HCT116 (cell line): ENCODE measurements around the gene LCN15. TPM values are rescaled to one million over a fixed set of nuclear protein-coding genes. Genes with fewer than 3 reads are reported as not detected.

ENCODE experiments used
- ATAC-seq: fragments of 200-7000 bp; cut with Tn5 transposase; 2 replicates; pipeline ENCODE4 v1.9.1; 2020; ENCODE audit warnings: mild to moderate bottlenecking, moderate library complexity
- BruUV-seq: library from RNA; stranded (reverse); fragments of 400-500 nt; replicated peaks from 2 replicates; lab custom pipeline; 2021; lab: Mats Ljungman, UMichigan
- CTCF ChIA-PET: fragments of 300-600 bp; sonication (Branson Sonifier 250); formaldehyde crosslinking; loops from one replicate; lab custom pipeline; 2021; ENCODE audit warnings: antibody characterized with exemption; lab: Charles Lee
- POLR2A ChIA-PET: fragments of 300-600, 350-600 bp; sonication (Branson Sonifier 250); formaldehyde crosslinking; loops from one replicate; lab custom pipeline; 2021; ENCODE audit warnings: antibody characterized with exemption; lab: Charles Lee
- RAD21 ChIA-PET, 2 experiments: fragments of 300-600 bp; sonication (Branson Sonifier 250); formaldehyde crosslinking; loops; one replicate each; lab custom pipeline; 2023; ENCODE audit warnings: low total read pairs in 2 of 2; ENCODE audit not compliant: uncharacterized antibody in 2 of 2, unreplicated experiment in 2 of 2, low non-redundant PET in 1 of 2; lab: Charles Lee
- DNase-seq: peaks from one replicate; pipeline ENCODE4 v3.0.0-alpha.2; 2010; ENCODE audit warnings: low read depth, low spot score
- H2AFZ ChIP-seq: fragments of 200-600 bp; shearing (Covaris generic), sonication (generic); 2 replicates; pipeline ENCODE4 v1.6.1; 2017; ENCODE audit warnings: low read depth, mixed run types, mixed read lengths, antibody characterized with exemption, low read length; ENCODE audit not compliant: poor library complexity, severe bottlenecking
- H3K27ac ChIP-seq: 2 replicates; pipeline ENCODE4 v1.5.1; 2012; ENCODE audit warnings: low read depth, low read length
- H3K27me3 ChIP-seq: fragments of 200-600 bp; sonication (generic); 2 replicates; pipeline ENCODE4 v1.6.1; 2016; ENCODE audit warnings: mixed run types, low read length, mixed read lengths; ENCODE audit not compliant: insufficient read depth
- H3K36me3 ChIP-seq, 2 experiments: fragments of 200-500 bp in 1 of 2; fragments of 200-600 bp in 1 of 2; sonication (Bioruptor generic) in 1 of 2; sonication (generic) in 1 of 2; 2 replicates each; pipeline versions ENCODE4 v1.5.1 to v1.6.1; 2014 to 2016; ENCODE audit warnings: low read length in 2 of 2, inconsistent platforms in 1 of 2, mixed read lengths in 1 of 2, mixed run types in 1 of 2; ENCODE audit not compliant: insufficient read depth in 2 of 2, control insufficient read depth in 1 of 2
- H3K4me1 ChIP-seq, 2 experiments: fragments of 200-600 bp in 1 of 2; sonication (generic) in 1 of 2; 2 replicates each; pipeline versions ENCODE4 v1.5.1 to v1.6.1; 2012 to 2017; ENCODE audit warnings: low read length in 2 of 2, inconsistent platforms in 1 of 2, mild to moderate bottlenecking in 1 of 2, mixed read lengths in 1 of 2, mixed run types in 1 of 2, moderate library complexity in 1 of 2; ENCODE audit not compliant: insufficient read depth in 2 of 2, control insufficient read depth in 1 of 2
- H3K4me2 ChIP-seq: fragments of 200-600 bp; sonication (generic); 2 replicates; pipeline ENCODE4 v1.6.1; 2017; ENCODE audit warnings: mixed run types, low read length, mixed read lengths
- H3K4me3 ChIP-seq, 2 experiments: fragments of 200-600 bp in 1 of 2; sonication (generic) in 1 of 2; replicated peaks in 1 of 2; 2 replicates each; pipeline ENCODE4 v1.5.1; 2011 to 2016; ENCODE audit warnings: low read length in 2 of 2, control low read depth in 1 of 2, low read depth in 1 of 2, mild to moderate bottlenecking in 1 of 2, mixed read lengths in 1 of 2, mixed run types in 1 of 2
- H3K79me2 ChIP-seq: fragments of 200-600 bp; sonication (generic); 2 replicates; pipeline ENCODE4 v1.6.1; 2017; ENCODE audit warnings: mild to moderate bottlenecking, mixed run types, low read length, moderate library complexity, mixed read lengths; ENCODE audit not compliant: insufficient read depth
- H3K9ac ChIP-seq: fragments of 200-600 bp; sonication (generic); 2 replicates; pipeline ENCODE4 v1.6.1; 2016; ENCODE audit warnings: low read length, mixed read lengths
- H3K9me2 ChIP-seq: fragments of 200-600 bp; sonication (generic), shearing (Covaris generic); 2 replicates; pipeline ENCODE4 v1.6.1; 2017; ENCODE audit warnings: mixed run types, mild to moderate bottlenecking, moderate library complexity; ENCODE audit not compliant: insufficient read depth
- H3K9me3 ChIP-seq, 2 experiments: fragments of 200-500 bp in 1 of 2; fragments of 200-600 bp in 1 of 2; sonication (Bioruptor generic) in 1 of 2; sonication (generic) in 1 of 2; 2 replicates each; pipeline ENCODE4 v1.6.1; 2014 to 2017; ENCODE audit warnings: low read length in 2 of 2, mixed read lengths in 2 of 2, inconsistent platforms in 1 of 2, low read depth in 1 of 2, mild to moderate bottlenecking in 1 of 2, mixed run types in 1 of 2, moderate library complexity in 1 of 2; ENCODE audit not compliant: control insufficient read depth in 1 of 2, insufficient read depth in 1 of 2
- H4K20me1 ChIP-seq: fragments of 200-600 bp; sonication (generic), shearing (Covaris generic); 2 replicates; pipeline ENCODE4 v1.6.1; 2017; ENCODE audit warnings: mixed run types, mild to moderate bottlenecking, moderate library complexity; ENCODE audit not compliant: insufficient read depth
- CBX3 ChIP-seq: IDR thresholded peaks from 2 replicates; pipeline ENCODE4 v1.6.1; 2012; ENCODE audit warnings: low read depth
- EGR1 ChIP-seq: IDR thresholded peaks from 2 replicates; pipeline ENCODE4 v1.6.1; 2012; ENCODE audit warnings: low read depth
- ELF1 ChIP-seq: IDR thresholded peaks from 2 replicates; pipeline ENCODE4 v1.6.1; 2012; ENCODE audit warnings: low read depth, borderline replicate concordance
- EZH2 ChIP-seq: fragments of 200-600 bp; sonication (generic); IDR thresholded peaks from 2 replicates; pipeline ENCODE4 v1.6.1; 2017; ENCODE audit warnings: antibody characterized with exemption, mixed run types
- EZH2phosphoT487 ChIP-seq: fragments of 200-600 bp; IDR thresholded peaks from 2 replicates; pipeline ENCODE4 v1.6.1; 2018; ENCODE audit warnings: antibody characterized with exemption, borderline replicate concordance
- FOSL1 ChIP-seq: IDR thresholded peaks from 2 replicates; pipeline ENCODE4 v1.6.1; 2012; ENCODE audit warnings: low read depth
- JUND ChIP-seq: IDR thresholded peaks from 2 replicates; pipeline ENCODE4 v1.6.1; 2012
- POLR2A ChIP-seq: IDR thresholded peaks from 2 replicates; pipeline ENCODE4 v1.7.0; 2011; ENCODE audit warnings: borderline replicate concordance; ENCODE audit not compliant: insufficient read depth, insufficient read length; ENCODE audit errors: extremely low read depth
- POLR2AphosphoS5 ChIP-seq: IDR thresholded peaks from 2 replicates; pipeline ENCODE4 v1.6.1; 2011; ENCODE audit warnings: mild to moderate bottlenecking, low read depth, low read length, moderate library complexity
- RAD21 ChIP-seq: IDR thresholded peaks from 2 replicates; pipeline ENCODE4 v1.6.1; 2012; ENCODE audit warnings: low read depth, mild to moderate bottlenecking
- SIN3A ChIP-seq: IDR thresholded peaks from 2 replicates; pipeline ENCODE4 v1.6.1; 2012; ENCODE audit warnings: low read depth
- SP1 ChIP-seq: IDR thresholded peaks from 2 replicates; pipeline ENCODE4 v1.6.1; 2012; ENCODE audit warnings: low read depth
- SRF ChIP-seq: IDR thresholded peaks from 2 replicates; pipeline ENCODE4 v1.6.1; 2012; ENCODE audit warnings: low read depth
- TCF7L2 ChIP-seq: IDR thresholded peaks from 2 replicates; pipeline ENCODE4 v1.7.0; 2011; ENCODE audit warnings: borderline replicate concordance, inconsistent platforms; ENCODE audit not compliant: insufficient read depth, insufficient read length; ENCODE audit errors: extremely low read depth
- YY1 ChIP-seq: IDR thresholded peaks from 2 replicates; pipeline ENCODE4 v1.6.1; 2011; ENCODE audit warnings: low read length, low read depth, moderate library complexity, mild to moderate bottlenecking; ENCODE audit not compliant: insufficient replicate concordance; ENCODE audit errors: extremely low read depth
- ZFX ChIP-seq: fragments of 450-650 bp; IDR thresholded peaks from 2 replicates; pipeline ENCODE4 v1.6.1; 2017
- intact Hi-C: fragments of 100-400 bp; cut with micrococcal nuclease; formaldehyde crosslinking; loops from 2 replicates; pipeline ENCODE4 v1.10.0; 2022
- total RNA-seq: library from RNA; stranded (reverse); gene quantifications from one replicate; pipeline ENCODE4 v1.2.1, GENCODE V29; 2021; ENCODE audit not compliant: unreplicated experiment
- TF ChIP-seq, protein P1 (sequence below): IDR thresholded peaks from 2 replicates; pipeline ENCODE4 v1.6.1; 2012
- TF ChIP-seq, protein P2 (sequence below): IDR thresholded peaks from 2 replicates; pipeline ENCODE4 v1.6.1; 2011; ENCODE audit warnings: mild to moderate bottlenecking, low read length, moderate library complexity; ENCODE audit not compliant: insufficient replicate concordance; ENCODE audit errors: extremely low read depth
- TF ChIP-seq, protein P3 (sequence below), 3 experiments: fragments of 200-600 bp in 1 of 3; sonication (generic) in 1 of 3; IDR thresholded peaks in 2 of 3; conservative IDR thresholded peaks in 1 of 3; 2 replicates each; pipeline ENCODE4 v1.5.1; 2012 to 2017; ENCODE audit warnings: low read depth in 2 of 3, low read length in 2 of 3, antibody characterized with exemption in 1 of 3, borderline replicate concordance in 1 of 3, control low read depth in 1 of 3, mild to moderate bottlenecking in 1 of 3, mixed read lengths in 1 of 3, mixed run types in 1 of 3, moderate library complexity in 1 of 3; ENCODE audit not compliant: insufficient read depth in 1 of 3

The LCN15 gene
- total RNA-seq, 1 experiment from 2014 or later = 0.76 TPM

DNA sequence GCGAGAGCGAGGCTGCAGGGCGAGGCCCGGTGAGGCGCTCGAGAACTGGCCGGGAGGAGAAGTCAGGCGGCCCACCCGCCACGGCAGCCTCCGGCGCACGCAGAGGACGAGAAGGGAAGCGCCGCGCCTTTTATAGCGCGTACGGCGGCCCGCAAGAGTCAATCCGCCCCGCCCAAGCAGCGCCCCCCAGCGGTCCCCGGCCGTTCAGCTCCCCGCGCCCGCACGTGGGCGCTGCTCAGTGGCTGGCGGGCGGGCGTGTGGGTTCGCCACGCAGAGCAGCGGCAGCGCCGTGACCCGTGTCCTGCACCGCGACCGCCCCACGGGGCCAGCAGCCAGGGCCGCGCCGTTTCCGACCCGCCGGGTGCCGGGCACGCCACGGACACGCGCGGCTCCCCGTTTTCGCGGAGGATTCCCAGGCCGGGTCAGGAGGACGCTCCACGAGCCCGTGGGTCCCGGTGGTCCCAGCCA, 36.2 kb downstream of the LCN15 start:
- no peaks in the 10 kb centered on the region for H3K9me2 ChIP-seq
- ChIA-PET POLR2A (interaction anchor here (1.0 to 1.7 kb wide), 5 partner anchors 9 to 34 kb away, joined by 3 to 10 read pairs (median 4); no protein-coding TSS in a partner anchor), RAD21 (no interaction called here), CTCF (interaction anchor here (0.6 to 1.5 kb wide), 3 partner anchors 9 to 26 kb away, joined by 3 read pairs; no protein-coding TSS in a partner anchor)
- peaks cover 19 to 44% of the 10 kb centered on the region in 2 experiments; a peak in 3 of 4 replicates for H3K36me3 ChIP-seq
- peaks cover 13 to 48% of the 10 kb centered on the region in 2 experiments for H3K4me1 ChIP-seq
- H3K27ac ChIP-seq = peak overlapping the region; percentile 97
- no peaks in the 10 kb centered on the region for H3K9me3 ChIP-seq
- no TSS peak for BruUV-seq
- ATAC-seq (peak; percentile 47), DNase-seq (peak; percentile 60)
- peak overlapping the region; percentile 93 to 100 for H3K4me3 ChIP-seq
- H4K20me1 ChIP-seq = peaks cover 33% of the 10 kb centered on the region; the same call in 1 of the 2 replicates
- peak overlapping the region; percentile 95 for H3K9ac ChIP-seq
- H3K27me3 ChIP-seq = no peaks in the 10 kb centered on the region
- intact Hi-C loops = no loop called here
- peak overlapping the region; percentile 95 for H3K4me2 ChIP-seq
- H3K79me2 ChIP-seq = peaks cover 58% of the 10 kb centered on the region
- no peak overlapping the region for H2AFZ ChIP-seq
- no peak for TF ChIP-seq SRF
- TF ChIP-seq, protein P1, sequence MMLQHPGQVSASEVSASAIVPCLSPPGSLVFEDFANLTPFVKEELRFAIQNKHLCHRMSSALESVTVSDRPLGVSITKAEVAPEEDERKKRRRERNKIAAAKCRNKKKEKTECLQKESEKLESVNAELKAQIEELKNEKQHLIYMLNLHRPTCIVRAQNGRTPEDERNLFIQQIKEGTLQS = no peak
- TF ChIP-seq, protein P2, sequence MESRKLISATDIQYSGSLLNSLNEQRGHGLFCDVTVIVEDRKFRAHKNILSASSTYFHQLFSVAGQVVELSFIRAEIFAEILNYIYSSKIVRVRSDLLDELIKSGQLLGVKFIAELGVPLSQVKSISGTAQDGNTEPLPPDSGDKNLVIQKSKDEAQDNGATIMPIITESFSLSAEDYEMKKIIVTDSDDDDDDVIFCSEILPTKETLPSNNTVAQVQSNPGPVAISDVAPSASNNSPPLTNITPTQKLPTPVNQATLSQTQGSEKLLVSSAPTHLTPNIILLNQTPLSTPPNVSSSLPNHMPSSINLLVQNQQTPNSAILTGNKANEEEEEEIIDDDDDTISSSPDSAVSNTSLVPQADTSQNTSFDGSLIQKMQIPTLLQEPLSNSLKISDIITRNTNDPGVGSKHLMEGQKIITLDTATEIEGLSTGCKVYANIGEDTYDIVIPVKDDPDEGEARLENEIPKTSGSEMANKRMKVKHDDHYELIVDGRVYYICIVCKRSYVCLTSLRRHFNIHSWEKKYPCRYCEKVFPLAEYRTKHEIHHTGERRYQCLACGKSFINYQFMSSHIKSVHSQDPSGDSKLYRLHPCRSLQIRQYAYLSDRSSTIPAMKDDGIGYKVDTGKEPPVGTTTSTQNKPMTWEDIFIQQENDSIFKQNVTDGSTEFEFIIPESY = peak; percentile 90
- TF ChIP-seq JUND = no peak
- no peak for TF ChIP-seq ELF1
- no peak for TF ChIP-seq CBX3
- TF ChIP-seq TCF7L2 = peak; percentile 87
- TF ChIP-seq POLR2AphosphoS5 = peak; percentile 100
- peak; percentile 86 for TF ChIP-seq YY1
- peak; percentile 97 for TF ChIP-seq POLR2A
- no peak for TF ChIP-seq SIN3A
- TF ChIP-seq FOSL1 = no peak
- no peak for TF ChIP-seq SP1
- TF ChIP-seq EGR1 = no peak
- no peak for TF ChIP-seq RAD21
- TF ChIP-seq, protein P3, sequence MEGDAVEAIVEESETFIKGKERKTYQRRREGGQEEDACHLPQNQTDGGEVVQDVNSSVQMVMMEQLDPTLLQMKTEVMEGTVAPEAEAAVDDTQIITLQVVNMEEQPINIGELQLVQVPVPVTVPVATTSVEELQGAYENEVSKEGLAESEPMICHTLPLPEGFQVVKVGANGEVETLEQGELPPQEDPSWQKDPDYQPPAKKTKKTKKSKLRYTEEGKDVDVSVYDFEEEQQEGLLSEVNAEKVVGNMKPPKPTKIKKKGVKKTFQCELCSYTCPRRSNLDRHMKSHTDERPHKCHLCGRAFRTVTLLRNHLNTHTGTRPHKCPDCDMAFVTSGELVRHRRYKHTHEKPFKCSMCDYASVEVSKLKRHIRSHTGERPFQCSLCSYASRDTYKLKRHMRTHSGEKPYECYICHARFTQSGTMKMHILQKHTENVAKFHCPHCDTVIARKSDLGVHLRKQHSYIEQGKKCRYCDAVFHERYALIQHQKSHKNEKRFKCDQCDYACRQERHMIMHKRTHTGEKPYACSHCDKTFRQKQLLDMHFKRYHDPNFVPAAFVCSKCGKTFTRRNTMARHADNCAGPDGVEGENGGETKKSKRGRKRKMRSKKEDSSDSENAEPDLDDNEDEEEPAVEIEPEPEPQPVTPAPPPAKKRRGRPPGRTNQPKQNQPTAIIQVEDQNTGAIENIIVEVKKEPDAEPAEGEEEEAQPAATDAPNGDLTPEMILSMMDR (IDR thresholded peaks at IDR 0.05 in 2 of 3, conservative IDR thresholded peaks at IDR 0.05 in 1 of 3; ENCODE audit: borderline replicate concordance in 1 of 3, insufficient read depth in 1 of 3, low read depth in 2 of 3, low read length in 2 of 3) = peak in 2 of 3 experiments; percentile 71 to 85; a peak in 4 of 6 replicates
- no peak for TF ChIP-seq EZH2phosphoT487
- peak; percentile 74 for TF ChIP-seq ZFX
- TF ChIP-seq EZH2 = no peak
- TF ChIP-seq, all 23 proteins: peak for 7
